ENCODE measurements around the gene SLC44A2.

- TF ChIP-seq SP2 (tag by site-specific recombination; IDR thresholded peaks at IDR 0.05) (no peak), ZNF501 (tag by site-specific recombination; IDR thresholded peaks at IDR 0.05) (no peak), CTCF (tag by site-specific recombination; IDR thresholded peaks at IDR 0.05) (no peak), ZBTB26 (tag by site-specific recombination; optimal IDR thresholded peaks at IDR 0.05) (no peak)
Measured at GRCh38 chr19:10603873-10604459, 21.4 kb upstream of the SLC44A2 start.
